ENCODE measurements around the gene DNAJC7.

GRCh38 chr17:41941168-41941567, 76.1 kb downstream of the DNAJC7 start:
- no peak for TF ChIP-seq CTCF (IDR thresholded peaks at IDR 0.05; ENCODE audit: insufficient read depth, low read length, poor library complexity, severe bottlenecking)
- no peak for TF ChIP-seq EZH2phosphoT487 (conservative IDR thresholded peaks at IDR 0.05; ENCODE audit: low read length)
